K562 (cell line): Measurements from ENCODE around the gene ACTR3. TPM values are rescaled to one million over a fixed set of nuclear protein-coding genes. Genes with fewer than 3 reads are reported as not detected.

Source experiments
- ATAC-seq: fragments of 200-7000 bp; cut with Tn5 transposase; 3 replicates; pipeline ENCODE4 v1.9.1; 2020; ENCODE audit warnings: moderate library complexity
- BruUV-seq: library from RNA; stranded (reverse); fragments of 400-500 nt; replicated peaks from 2 replicates; lab custom pipeline; 2021; lab: Mats Ljungman, UMichigan
- CTCF ChIA-PET: fragments of 300-600 bp; formaldehyde crosslinking; extraction: SDS; loops from one replicate; lab custom pipeline; 2021; ENCODE audit warnings: low intra/inter-chr PET ratio; lab: Yijun Ruan, JAX
- POLR2A ChIA-PET: fragments of 300-600, 350-650 bp; sonication (Branson Sonifier 250); formaldehyde crosslinking; extraction: SDS; loops from one replicate; lab custom pipeline; 2021; ENCODE audit warnings: antibody characterized with exemption, inconsistent platforms; lab: Yijun Ruan, JAX
- DNase-seq, 4 experiments: peaks; one replicate each; pipeline versions ENCODE4 v3.0.0 to v3.0.0-alpha.2; 2011 to 2018; ENCODE audit warnings: low spot score in 3 of 4, mixed read lengths in 3 of 4; ENCODE audit errors: extremely low read depth in 1 of 4
- FAIRE-seq: peaks from 2 replicates; lab custom pipeline; 2011; peaks lifted over from hg19 to GRCh38; lab: Jason Lieb, UNC
- H2AFZ ChIP-seq: 2 replicates; pipeline ENCODE4 v1.6.0; 2011; ENCODE audit warnings: low read depth, low read length, control low read depth, inconsistent platforms
- H3K27ac ChIP-seq: fragments of 200-600 bp; 3 replicates; pipeline ENCODE4 v1.8.0; 2011; ENCODE audit warnings: low read depth, mild to moderate bottlenecking, control low read depth, inconsistent platforms, low read length, moderate library complexity, mixed read lengths; ENCODE audit errors: extremely low read depth
- H3K27me3 ChIP-seq, 2 experiments: fragments of 300-600 bp in 1 of 2; 2 replicates in 1 of 2; 3 replicates in 1 of 2; pipeline versions ENCODE4 v1.6.0 to v1.8.0; 2011; ENCODE audit warnings: inconsistent platforms in 2 of 2, low read length in 2 of 2, mild to moderate bottlenecking in 1 of 2, mixed read lengths in 1 of 2, moderate library complexity in 1 of 2; ENCODE audit not compliant: control insufficient read depth in 2 of 2, insufficient read depth in 2 of 2
- H3K36me3 ChIP-seq: fragments of 300-600 bp; 3 replicates; pipeline ENCODE4 v1.8.0; 2011; ENCODE audit warnings: mild to moderate bottlenecking, low read length, inconsistent platforms; ENCODE audit not compliant: control insufficient read depth, insufficient read depth
- H3K4me1 ChIP-seq, 2 experiments: fragments of 200-600 bp in 1 of 2; replicated peaks in 1 of 2; 2 replicates in 1 of 2; 3 replicates in 1 of 2; pipeline versions ENCODE4 v1.5.1 to v1.8.0; 2011; ENCODE audit warnings: inconsistent platforms in 2 of 2, low read length in 2 of 2, mild to moderate bottlenecking in 1 of 2, mixed read lengths in 1 of 2, moderate library complexity in 1 of 2; ENCODE audit not compliant: control insufficient read depth in 2 of 2, insufficient read depth in 2 of 2
- H3K4me2 ChIP-seq: 2 replicates; pipeline ENCODE4 v1.6.1; 2011; ENCODE audit warnings: low read length, control low read depth, inconsistent platforms, mixed read lengths; ENCODE audit not compliant: insufficient read depth
- H3K4me3 ChIP-seq: fragments of 200-600 bp; sonication (generic), shearing (Covaris generic); 2 replicates; pipeline ENCODE4 v1.5.1; 2016; ENCODE audit warnings: control low read depth, inconsistent platforms
- H3K79me2 ChIP-seq: fragments of 200-600 bp; 3 replicates; pipeline ENCODE4 v1.8.0; 2011; ENCODE audit warnings: low read length, inconsistent platforms; ENCODE audit not compliant: control insufficient read depth, insufficient read depth
- H3K9ac ChIP-seq, 2 experiments: 2 replicates each; pipeline versions ENCODE4 v1.6.0 to v1.6.1; 2011; ENCODE audit warnings: low read depth in 2 of 2, low read length in 2 of 2, control low read depth in 1 of 2, inconsistent platforms in 1 of 2, mild to moderate bottlenecking in 1 of 2, mixed read lengths in 1 of 2; ENCODE audit not compliant: insufficient read depth in 1 of 2
- H3K9me1 ChIP-seq: one replicate; pipeline ENCODE4 v1.6.0; 2011; ENCODE audit warnings: inconsistent platforms, mild to moderate bottlenecking, low read length, moderate library complexity; ENCODE audit not compliant: control insufficient read depth, insufficient read depth
- H3K9me3 ChIP-seq: replicated peaks from 2 replicates; pipeline ENCODE4 v1.5.1; 2011; ENCODE audit warnings: low read depth, low read length, inconsistent platforms; ENCODE audit not compliant: control insufficient read depth, insufficient read depth
- H4K20me1 ChIP-seq: replicated peaks from 2 replicates; pipeline ENCODE4 v1.6.1; 2011; ENCODE audit warnings: low read length, inconsistent platforms, mixed read lengths; ENCODE audit not compliant: control insufficient read depth, insufficient read depth
- ARID1B ChIP-seq: fragments of 450-650 bp; IDR thresholded peaks from 2 replicates; pipeline ENCODE4 v1.6.1; 2016; ENCODE audit warnings: antibody characterized with exemption, mild to moderate bottlenecking, inconsistent platforms
- BACH1 ChIP-seq: fragments of 200-800 bp; sonication (Bioruptor generic); IDR thresholded peaks from 2 replicates; pipeline ENCODE4 v1.6.1; 2016; ENCODE audit warnings: missing genetic modification characterization, missing compliant biosample characterization
- C11orf30 ChIP-seq: fragments of 450-650 bp; IDR thresholded peaks from 2 replicates; pipeline ENCODE4 v1.6.1; 2016; ENCODE audit warnings: low read depth, mild to moderate bottlenecking
- CEBPG ChIP-seq, 3 experiments: fragments of 200-800 bp in 1 of 3; sonication (Bioruptor generic) in 1 of 3; sonication (generic) in 1 of 3; formaldehyde crosslinking in 1 of 3; IDR thresholded peaks in 2 of 3; conservative IDR thresholded peaks in 1 of 3; 2 replicates each; pipeline versions ENCODE4 v1.6.1 to v1.8.0; 2016 to 2022; ENCODE audit warnings: missing compliant biosample characterization in 2 of 3, missing genetic modification characterization in 2 of 3, mild to moderate bottlenecking in 1 of 3, missing genetic modification reagents in 1 of 3
- CTCF ChIP-seq, 3 experiments: IDR thresholded peaks in 2 of 3; conservative IDR thresholded peaks in 1 of 3; 2 replicates each; pipeline ENCODE4 v1.5.1; 2011 to 2012; ENCODE audit warnings: low read length in 3 of 3, mild to moderate bottlenecking in 3 of 3, control low read depth in 2 of 3, improper control_type of control experiment in 1 of 3, inconsistent platforms in 1 of 3, low read depth in 1 of 3, mixed read lengths in 1 of 3, moderate library complexity in 1 of 3; ENCODE audit not compliant: insufficient read depth in 2 of 3
- DPF2 ChIP-seq: fragments of 450-650 bp; IDR thresholded peaks from 2 replicates; pipeline ENCODE4 v1.6.1; 2016
- GATA2 ChIP-seq: sonication (generic); formaldehyde crosslinking; IDR thresholded peaks from 2 replicates; pipeline ENCODE4 v1.4.0; 2020; ENCODE audit warnings: mild to moderate bottlenecking, missing genetic modification reagents
- MTA2 ChIP-seq: fragments of 450-650 bp; IDR thresholded peaks from 2 replicates; pipeline ENCODE4 v1.6.1; 2016; ENCODE audit warnings: low read depth
- NFIX ChIP-seq: fragments of 250-450 bp; sonication (Bioruptor Pico); IDR thresholded peaks from 2 replicates; pipeline ENCODE4 v1.4.0; 2020; ENCODE audit warnings: low read depth, mild to moderate bottlenecking, moderate library complexity
- PCBP1 ChIP-seq: fragments of 200-400 bp; formaldehyde crosslinking; IDR thresholded peaks from 2 replicates; pipeline ENCODE4 v1.6.1; 2018; ENCODE audit warnings: mild to moderate bottlenecking, low read depth, low read length; ENCODE audit not compliant: poor library complexity, severe bottlenecking
- STAT5B ChIP-seq: fragments of 250-450 bp; sonication (Bioruptor Pico); IDR thresholded peaks from 2 replicates; pipeline ENCODE4 v1.8.0; 2021; ENCODE audit warnings: mild to moderate bottlenecking, inconsistent platforms
- TCF7L2 ChIP-seq: fragments of 150-350 bp; IDR thresholded peaks from 2 replicates; pipeline ENCODE4 v1.6.1; 2016; ENCODE audit warnings: low read depth, mild to moderate bottlenecking, low read length, moderate library complexity
- THRAP3 ChIP-seq: fragments of 450-650 bp; IDR thresholded peaks from 2 replicates; pipeline ENCODE4 v1.6.1; 2016; ENCODE audit warnings: mild to moderate bottlenecking, inconsistent platforms, borderline replicate concordance
- ZC3H8 ChIP-seq: fragments of 450-650 bp; IDR thresholded peaks from 2 replicates; pipeline ENCODE4 v1.6.1; 2017
- ZNF232 ChIP-seq: sonication (generic); formaldehyde crosslinking; IDR thresholded peaks from 2 replicates; pipeline ENCODE4 v1.8.0; 2022; ENCODE audit warnings: mild to moderate bottlenecking, missing genetic modification reagents
- ZNF280B ChIP-seq: fragments of 250-450 bp; sonication (Bioruptor Pico); IDR thresholded peaks from 2 replicates; pipeline ENCODE4 v1.5.1; 2021; ENCODE audit warnings: mild to moderate bottlenecking
- ZNF316 ChIP-seq: fragments of 450-650 bp; IDR thresholded peaks from 2 replicates; pipeline ENCODE4 v1.6.1; 2016
- ZNF436 ChIP-seq: fragments of 250-450, 450-650 bp; sonication (Bioruptor Pico); formaldehyde crosslinking; IDR thresholded peaks from 2 replicates; pipeline ENCODE4 v1.7.0; 2020; ENCODE audit warnings: mild to moderate bottlenecking
- WGBS: fragments of 100-300 bp; shearing (Covaris generic); methylation state at CpG from one replicate; pipeline ENCODE4 v1.1.6; 2016; ENCODE audit warnings: low coverage, mixed read lengths; ENCODE audit not compliant: insufficient coverage; ENCODE audit errors: missing lambda C conversion rate; 5-methylcytosine and 5-hydroxymethylcytosine counted together
- in situ Hi-C: fragments of 300-500 bp; cut with MboI; formaldehyde crosslinking; loops from 4 replicates; pipeline ENCODE4 v1.15.0; 2018; ENCODE audit warnings: inconsistent platforms, mixed read lengths
- intact Hi-C: fragments of 100-400 bp; cut with micrococcal nuclease; formaldehyde crosslinking; loops from 2 replicates; pipeline ENCODE4 v1.14.2; 2022
- polyA plus RNA-seq, 8 experiments: library from polyadenylated mRNA; depleted of rRNA in 4 of 8; stranded (reverse) in 5 of 8; unstranded in 3 of 8; fragments of >200 nt; fragmentation: Nextera tagmentation in 2 of 8; fragmentation: Illumina TruSeq in 1 of 8; extraction: Ambion mirVana in 2 of 8; extraction: Trizol in 1 of 8; gene quantifications; 2 replicates each; pipeline versions ENCODE4 v1.2.1 to v1.2.3, GENCODE V29; 2011 to 2014; ENCODE audit warnings: inconsistent platforms in 1 of 8, missing spikeins in 1 of 8
- total RNA-seq, 7 experiments: library from RNA; depleted of rRNA in 6 of 7; stranded (reverse); fragments of >200 nt in 6 of 7; fragmentation: Illumina TruSeq in 2 of 7; extraction: Trizol in 2 of 7; gene quantifications; 2 replicates each; pipeline versions ENCODE4 v1.2.1 to v1.2.3, GENCODE V29; 2011 to 2021; ENCODE audit warnings: low replicate concordance in 1 of 7
- TF ChIP-seq, protein P1 (sequence below): sonication (generic); formaldehyde crosslinking; IDR thresholded peaks from 2 replicates; pipeline ENCODE4 v1.5.0; 2020; ENCODE audit warnings: missing genetic modification reagents

ACTR3 gene
- total and polyA plus RNA-seq, 9 of the 15 experiments (the other 6 are each of a cell fraction or from before 2014, with no cell fraction given), result 49.0 to 354 (median 249) TPM

DNA sequence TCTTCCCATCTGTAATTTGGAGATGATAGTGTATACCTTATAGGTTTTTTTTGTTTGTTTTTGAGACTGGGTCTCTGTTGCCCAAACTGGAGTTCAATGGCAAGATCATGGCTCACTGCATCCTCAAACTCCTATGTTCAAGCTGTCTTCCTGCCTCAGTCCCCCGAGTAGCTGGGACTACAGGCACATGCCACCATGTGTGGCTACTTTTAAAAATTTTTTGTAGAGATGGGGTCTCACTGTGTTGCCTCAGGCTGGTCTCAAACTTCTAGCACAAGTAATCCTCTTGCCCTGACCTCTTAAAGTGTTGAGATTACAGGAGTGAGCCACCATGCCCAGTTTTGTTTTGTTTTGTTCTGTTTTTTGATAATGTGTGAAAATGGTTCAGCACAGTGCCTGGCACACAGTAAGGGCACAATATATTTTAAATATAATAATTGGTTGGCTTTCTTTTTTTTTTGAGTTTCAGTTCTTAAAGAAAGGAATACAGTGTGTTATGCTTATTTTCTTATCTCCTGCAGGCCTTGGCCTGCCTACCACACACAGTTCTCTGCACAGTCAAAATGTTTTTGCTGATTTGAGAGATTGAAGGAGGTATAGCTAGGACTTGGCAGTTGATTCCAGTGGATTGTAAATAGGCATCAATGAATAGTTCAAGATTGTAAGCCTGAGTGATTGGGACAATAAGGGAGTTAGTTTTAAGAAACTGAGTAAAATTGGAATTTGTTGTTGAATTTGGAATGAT lies 6.1 kb downstream of the ACTR3 start:
- Histone ChIP-seq H3K4me2 (peak overlapping the region; percentile 45), H3K9me1 (peaks cover 5% of the 10 kb centered on the region), H4K20me1 (peaks cover 29% of the 10 kb centered on the region), H2AFZ (no peak overlapping the region), H3K9me3 (no peaks in the 10 kb centered on the region), H3K27ac (peak overlapping the region; percentile 41), H3K79me2 (peaks cover 100% of the 10 kb centered on the region), H3K4me1 (peaks cover 19 to 29% of the 10 kb centered on the region in 2 experiments; a peak in 4 of 5 replicates), H3K9ac (peak overlapping the region; percentile 64 to 92; a peak in 3 of 4 replicates), H3K4me3 (no peak overlapping the region), H3K36me3 (peaks cover 38% of the 10 kb centered on the region; the same call in 2 of the 3 replicates), H3K27me3 (no peaks in the 10 kb centered on the region)
- peak in 2 of 4 experiments; percentile 43 to 54 for DNase-seq
- BruUV-seq, result no TSS peak
- no peak for FAIRE-seq
- CTCF ChIA-PET, result interaction anchor here (0.6 kb wide), 1 partner anchor 50 kb away, joined by 5 read pairs; no protein-coding TSS in a partner anchor
- POLR2A ChIA-PET, result interaction anchor here (0.6 to 6.4 kb wide), 6 partner anchors 11 to 56 kb away, joined by 3 to 39 read pairs (median 4); no protein-coding TSS in a partner anchor
- in situ Hi-C loops (no loop called here), intact Hi-C loops (no loop called here)
- peak; percentile 70 for ATAC-seq
- WGBS, result 18% methylated on average over 1 of the region's 1 CpG
- no peak for TF ChIP-seq STAT5B (CRISPR knock-in tag)
- TF ChIP-seq CTCF (IDR thresholded peaks at IDR 0.05 in 2 of 3, conservative IDR thresholded peaks at IDR 0.05 in 1 of 3; ENCODE audit: insufficient read depth in 2 of 3, low read depth in 1 of 3, low read length in 3 of 3), result no peak
- TF ChIP-seq ZNF232 (CRISPR knock-in tag), result no peak
- TF ChIP-seq ZC3H8, result no peak
- no peak for TF ChIP-seq ZNF436
- peak; percentile 26; the same call in 1 of the 2 replicates for TF ChIP-seq ARID1B
- no peak for TF ChIP-seq NFIX
- TF ChIP-seq TCF7L2, result no peak
- TF ChIP-seq, protein P1, sequence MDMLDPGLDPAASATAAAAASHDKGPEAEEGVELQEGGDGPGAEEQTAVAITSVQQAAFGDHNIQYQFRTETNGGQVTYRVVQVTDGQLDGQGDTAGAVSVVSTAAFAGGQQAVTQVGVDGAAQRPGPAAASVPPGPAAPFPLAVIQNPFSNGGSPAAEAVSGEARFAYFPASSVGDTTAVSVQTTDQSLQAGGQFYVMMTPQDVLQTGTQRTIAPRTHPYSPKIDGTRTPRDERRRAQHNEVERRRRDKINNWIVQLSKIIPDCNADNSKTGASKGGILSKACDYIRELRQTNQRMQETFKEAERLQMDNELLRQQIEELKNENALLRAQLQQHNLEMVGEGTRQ (CRISPR knock-in tag), result no peak
- peak; percentile 55; the same call in 1 of the 2 replicates for TF ChIP-seq C11orf30
- TF ChIP-seq ZNF316, result peak; percentile 19; the same call in 1 of the 2 replicates
- peak; percentile 53; the same call in 1 of the 2 replicates for TF ChIP-seq DPF2
- TF ChIP-seq MTA2, result no peak
- TF ChIP-seq BACH1, result no peak
- TF ChIP-seq ZNF280B (CRISPR knock-in tag), result no peak
- 0 out of 2 replicates have a peak, but pooled peaks have one; percentile 19 for TF ChIP-seq GATA2 (CRISPR knock-in tag)
- TF ChIP-seq PCBP1, result no peak
- TF ChIP-seq THRAP3, result no peak
- TF ChIP-seq CEBPG (CRISPR knock-in tag; IDR thresholded peaks at IDR 0.05), result no peak
- TF ChIP-seq CEBPG (tag; conservative IDR thresholded peaks at IDR 0.05 in 1 of 2, IDR thresholded peaks at IDR 0.05 in 1 of 2), result no peak
